Muscle of back (tissue), 11 donors: ENCODE data around the gene RREB1. TPM values are rescaled to one million over a fixed set of nuclear protein-coding genes. Genes with fewer than 3 reads are reported as not detected.

ENCODE experiments used
- DNase-seq, 3 donors: peaks; one replicate each; pipeline versions ENCODE4 v3.0.0 to v3.0.0-alpha.2; 2013
- polyA plus RNA-seq, 10 donors: library from polyadenylated mRNA; unstranded; fragments of 120-200 nt; gene quantifications; one replicate each; pipeline ENCODE4 v1.2.1, GENCODE V29; 2013; ENCODE audit not compliant: insufficient read length in 10 of 10

RREB1 gene
- polyA plus RNA-seq, 10 donors: 15.1 to 22.1 (median 17.5) TPM

- DNase-seq: no peak
These were observed 53.5 kb downstream of the RREB1 start for GRCh38 chr6:7161253-7161623.

GRCh38 chr6:7161845-7162244, 54.1 kb downstream of the RREB1 start:
- DNase-seq: no peak

- no peak for DNase-seq
These were observed 55.9 kb downstream of the RREB1 start for GRCh38 chr6:7163661-7164071.

DNA sequence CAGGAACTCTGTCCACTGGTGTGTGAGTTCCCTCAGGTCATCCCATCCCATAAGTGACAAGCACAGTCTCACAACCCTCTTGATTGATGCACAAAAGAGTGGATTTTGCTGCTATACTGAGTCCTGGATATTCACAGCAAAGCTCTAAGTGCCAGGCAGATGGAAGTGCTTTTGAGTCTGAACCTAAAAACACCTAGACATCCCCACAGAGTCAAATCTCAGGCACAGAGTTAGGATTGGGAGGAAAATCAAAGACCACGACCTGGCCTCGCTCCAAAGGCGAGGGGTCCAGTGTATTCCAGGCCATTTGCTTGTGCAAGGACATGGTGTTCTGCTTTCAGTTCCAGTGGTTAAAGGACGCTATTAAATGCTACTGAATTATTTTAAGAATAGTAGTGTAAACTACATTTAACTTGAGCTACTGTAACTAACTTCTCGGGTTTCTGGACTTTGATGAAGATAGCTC, 56.8 kb downstream of the RREB1 start:
- no peak for DNase-seq

DNA sequence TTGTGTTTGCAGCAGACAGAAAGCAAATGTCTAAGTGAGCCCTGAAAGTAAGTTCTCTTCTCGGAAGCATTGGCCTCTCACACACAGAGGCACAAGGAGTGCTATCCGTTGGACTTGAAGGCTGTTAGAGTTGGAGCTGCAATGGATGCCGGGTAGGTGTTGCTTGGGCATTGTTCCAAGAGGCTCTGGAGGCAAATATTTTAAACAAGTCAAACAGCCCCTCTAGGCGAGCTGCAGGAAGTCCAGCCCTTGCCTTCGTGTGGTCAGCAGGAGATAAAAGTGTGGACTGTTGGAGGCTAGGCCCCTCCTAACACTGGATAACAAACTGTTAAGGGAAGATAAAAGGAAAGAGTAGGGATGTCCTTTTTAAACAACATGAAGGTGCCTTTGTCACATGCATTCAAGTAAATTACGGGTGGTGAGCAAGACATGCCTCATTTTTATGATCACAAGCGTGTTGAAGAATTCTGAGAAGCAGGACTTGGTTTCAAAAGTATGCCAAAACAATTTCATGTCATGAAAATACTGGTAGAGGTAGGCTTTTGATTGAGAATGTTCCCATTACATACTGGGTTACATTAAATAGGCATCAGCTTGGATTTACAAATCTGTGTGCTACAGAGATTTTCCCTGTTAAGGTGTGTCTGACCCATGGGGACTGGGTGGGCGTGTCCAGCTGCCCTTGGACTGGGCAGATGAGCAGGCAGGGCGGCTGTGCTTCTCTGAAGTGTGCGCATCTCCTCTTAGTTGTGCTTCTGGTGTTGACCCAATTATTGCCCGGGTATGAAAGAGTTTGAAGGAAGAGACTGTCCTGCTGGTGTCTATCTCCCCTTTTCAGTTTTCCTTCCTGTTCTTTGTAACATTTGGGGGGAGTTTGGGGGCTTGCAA, 57.5 kb downstream of the RREB1 start:
- DNase-seq: no peak

DNA sequence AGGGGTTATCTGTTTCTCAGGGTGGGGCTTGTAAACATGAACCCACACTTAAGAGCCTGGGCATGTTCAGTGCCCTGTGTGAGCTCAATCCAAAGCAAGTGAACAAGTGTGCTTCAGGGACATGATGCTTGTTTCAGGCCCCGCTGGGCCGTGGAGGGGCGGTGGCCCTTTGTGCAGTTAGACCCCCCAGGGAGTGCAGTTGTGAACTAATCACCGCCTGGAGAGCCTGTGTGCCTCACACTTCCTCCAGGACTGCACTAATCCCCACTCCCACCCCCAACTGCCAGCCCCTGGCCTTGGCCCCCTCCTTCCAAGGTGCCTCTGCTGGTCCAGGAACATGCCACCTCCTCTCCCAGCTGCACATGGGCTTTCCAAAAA, 58.1 kb downstream of the RREB1 start:
- no peak for DNase-seq

GRCh38 chr6:7166410-7167293, 58.9 kb downstream of the RREB1 start:
- no peak for DNase-seq

- peak in 1 of 3 donors; percentile 59 for DNase-seq
These were observed 61.5 kb downstream of the RREB1 start for GRCh38 chr6:7169296-7169721.

DNA sequence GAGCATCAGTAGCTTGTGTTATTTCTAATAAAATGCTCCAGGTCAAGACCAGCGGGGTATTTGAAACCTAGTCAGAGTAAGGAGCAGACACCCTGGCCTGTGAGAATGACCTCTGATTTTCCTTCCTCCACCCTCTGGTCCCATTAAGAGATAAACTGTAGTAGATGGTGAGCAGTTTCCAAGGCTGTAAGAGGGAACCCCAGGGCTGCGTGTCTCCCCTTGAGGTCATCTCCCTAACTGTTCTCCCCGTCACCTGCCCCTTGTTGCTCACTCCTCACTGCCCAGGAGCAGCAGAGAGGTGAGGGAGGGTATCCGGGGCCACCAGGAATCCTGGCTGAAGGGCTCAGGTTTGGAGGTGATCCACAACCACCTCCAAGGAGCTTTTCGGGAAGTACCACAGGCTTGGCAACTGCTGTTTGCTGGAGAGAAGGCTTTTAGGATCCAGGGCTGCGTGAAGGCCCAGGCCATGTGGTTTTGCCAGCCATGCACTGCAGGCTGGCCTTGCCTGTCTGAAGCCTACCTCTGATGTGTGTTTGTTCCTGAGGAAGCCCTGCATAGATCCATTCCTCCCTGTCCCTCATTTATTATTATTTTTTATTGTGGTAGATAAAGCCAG, 62.5 kb downstream of the RREB1 start:
- DNase-seq: no peak

DNA sequence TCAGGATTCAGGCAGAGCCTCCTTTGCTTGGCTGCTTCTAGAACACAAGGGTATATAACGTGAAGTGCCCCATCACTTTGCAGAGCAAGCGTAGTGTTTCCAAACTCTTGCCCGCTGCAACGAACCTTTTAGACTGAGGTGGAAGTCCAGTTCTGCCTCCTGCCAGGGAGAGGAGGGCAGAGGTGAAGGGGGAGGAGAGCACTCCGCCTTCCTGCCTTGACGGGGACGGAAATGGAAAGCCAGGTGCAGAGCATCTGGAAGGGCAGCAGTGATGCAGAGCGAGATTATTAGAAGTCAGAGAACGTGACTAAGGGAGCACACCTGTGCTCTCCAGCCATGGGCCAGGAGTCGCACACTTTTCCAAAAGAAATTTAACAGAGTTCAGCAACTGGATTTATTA, 63.4 kb downstream of the RREB1 start:
- no peak for DNase-seq

GRCh38 chr6:7171733-7172132, 64.0 kb downstream of the RREB1 start:
- DNase-seq: no peak

DNA sequence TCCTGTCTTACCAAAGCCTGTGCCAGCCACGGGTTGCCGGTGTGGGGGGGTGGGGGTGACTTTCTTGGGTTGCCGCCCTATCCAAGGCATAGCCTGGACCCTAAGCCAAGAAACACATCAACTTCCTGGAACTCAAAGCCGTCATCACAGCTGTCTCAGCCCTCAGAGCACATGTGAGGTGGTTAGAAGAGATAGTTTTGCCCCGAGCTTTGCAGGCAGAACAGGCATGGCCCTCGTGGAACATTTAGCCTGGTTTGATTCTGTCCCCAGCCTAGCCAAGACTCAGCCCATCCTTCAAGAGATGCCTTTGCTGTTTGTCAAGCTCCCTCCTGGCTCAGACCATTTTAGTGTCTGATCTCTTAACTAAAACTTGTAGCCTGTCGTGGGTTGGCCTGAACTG, 64.9 kb downstream of the RREB1 start:
- peak in 1 of 3 donors; percentile 36 for DNase-seq

- no peak for DNase-seq
These were observed 66.2 kb downstream of the RREB1 start for GRCh38 chr6:7173843-7174503.

DNA sequence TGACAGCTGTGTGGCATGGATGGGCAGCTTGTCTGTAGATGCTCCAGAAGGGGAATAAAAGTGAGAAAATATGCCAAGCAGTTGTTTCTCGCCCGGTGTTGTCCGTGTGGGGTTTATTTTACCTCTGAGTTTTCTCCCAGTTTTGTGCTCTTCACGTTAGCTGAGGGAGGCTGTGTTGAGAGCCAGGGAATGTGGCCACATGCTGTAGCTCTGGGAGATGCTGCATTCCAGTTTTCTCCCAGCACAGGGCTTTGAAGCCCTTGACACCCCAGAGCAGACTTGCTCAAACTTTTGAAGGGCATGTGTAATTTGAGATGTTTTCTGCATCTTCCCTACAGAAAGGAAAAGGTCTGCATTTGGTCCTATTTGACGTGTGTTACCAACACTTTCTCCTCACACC, 67.7 kb downstream of the RREB1 start:
- DNase-seq: no peak

GRCh38 chr6:7176208-7176607, 68.4 kb downstream of the RREB1 start:
- DNase-seq: no peak

DNA sequence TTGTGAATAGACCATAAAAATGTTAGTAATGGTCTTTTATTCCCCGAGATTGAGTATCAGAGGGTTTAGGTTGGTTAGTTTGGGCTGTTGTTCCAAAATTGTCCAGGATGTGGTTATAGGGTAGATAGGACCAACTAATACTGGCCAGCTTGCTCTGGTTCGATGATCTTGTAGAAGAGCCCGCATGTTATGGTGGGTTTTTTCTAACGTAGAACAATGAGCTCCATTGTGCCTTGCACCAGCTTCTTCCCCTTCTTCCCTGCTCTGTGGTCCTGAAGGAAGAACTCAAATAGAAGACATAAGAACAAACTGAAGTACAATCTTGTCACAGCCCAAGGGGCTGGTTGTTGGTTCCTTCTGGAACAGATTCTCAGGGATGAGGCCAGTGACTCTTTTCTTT, 70.5 kb downstream of the RREB1 start:
- no peak for DNase-seq

DNA sequence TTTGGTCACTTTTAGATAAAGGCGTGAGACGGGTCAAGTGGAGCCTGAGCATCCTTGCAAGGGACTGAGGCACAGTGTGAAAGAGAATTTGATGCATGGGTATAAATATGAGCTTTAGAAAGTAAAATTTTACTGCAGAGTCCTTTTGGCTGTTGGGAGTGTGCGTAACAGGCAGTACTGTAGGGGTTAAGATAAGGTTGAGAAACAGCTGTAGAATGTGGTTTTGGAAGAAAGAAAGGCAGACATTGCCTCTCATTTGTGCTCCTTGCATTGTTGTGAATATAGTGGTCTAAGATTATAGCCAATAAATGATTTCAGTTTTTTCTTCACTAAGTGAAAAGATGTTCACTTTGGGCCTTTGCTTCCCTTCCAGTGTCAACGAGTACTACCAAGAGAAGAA, 73.0 kb downstream of the RREB1 start:
- DNase-seq: no peak

DNA sequence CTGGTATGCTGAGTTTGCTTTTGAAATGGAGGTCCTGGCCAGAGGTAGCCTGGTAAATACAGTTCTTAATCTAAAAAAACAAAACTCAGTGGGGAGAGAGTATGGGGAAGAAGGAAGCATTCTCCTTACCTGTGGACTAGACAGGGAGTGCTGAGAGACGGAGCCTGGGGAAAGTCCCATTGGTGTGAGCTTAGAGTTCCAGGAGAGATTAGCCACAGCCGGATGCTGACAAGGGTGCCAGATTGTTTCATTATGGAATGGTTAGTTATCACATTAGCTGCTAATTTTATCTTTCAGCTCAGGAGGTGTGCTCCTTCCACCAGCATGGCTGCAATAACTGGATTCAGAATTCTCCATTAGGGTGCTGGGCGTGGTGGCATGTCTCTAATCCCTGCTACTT, 75.9 kb downstream of the RREB1 start:
- DNase-seq: no peak

GRCh38 chr6:7184502-7184901, 76.7 kb downstream of the RREB1 start:
- DNase-seq: no peak

- DNase-seq: no peak
These were observed 77.8 kb downstream of the RREB1 start for GRCh38 chr6:7185561-7185960.

- DNase-seq: no peak
These were observed 80.7 kb downstream of the RREB1 start for GRCh38 chr6:7188492-7188891.
